H9 (cell line): Measurements from ENCODE around the gene ANK3. TPM values are rescaled to one million over a fixed set of nuclear protein-coding genes. Genes with fewer than 3 reads are reported as not detected.
A peak's percentile ranks its signal among the peaks of the same experiment; 100 is the strongest.

Source experiments
- DNase-seq: peaks from one replicate; pipeline ENCODE4 v3.0.0-alpha.2; 2017
- H2AFZ ChIP-seq: one replicate; pipeline ENCODE4 v1.6.1; 2013; ENCODE audit warnings: mild to moderate bottlenecking, low read length, control low read depth, moderate library complexity
- H2AK5ac ChIP-seq: 2 replicates; pipeline ENCODE4 v1.6.1; 2013; ENCODE audit warnings: low read length, control low read depth, mixed read lengths; ENCODE audit not compliant: insufficient read length
- H2BK120ac ChIP-seq: one replicate; pipeline ENCODE4 v1.6.1; 2013; ENCODE audit warnings: low read depth, mild to moderate bottlenecking, low read length, control low read depth, inconsistent platforms; ENCODE audit not compliant: poor library complexity, severe bottlenecking
- H2BK12ac ChIP-seq: 2 replicates; pipeline ENCODE4 v1.6.1; 2013; ENCODE audit warnings: low read length, control low read depth, mixed read lengths, low read depth; ENCODE audit not compliant: insufficient read length
- H2BK15ac ChIP-seq: 2 replicates; pipeline ENCODE4 v1.6.1; 2013; ENCODE audit warnings: low read depth, low read length, control low read depth
- H2BK20ac ChIP-seq: one replicate; pipeline ENCODE4 v1.6.1; 2013; ENCODE audit warnings: low read depth, mild to moderate bottlenecking, low read length, control low read depth, inconsistent platforms; ENCODE audit not compliant: poor library complexity, severe bottlenecking
- H2BK5ac ChIP-seq: 2 replicates; pipeline ENCODE4 v1.6.1; 2013; ENCODE audit warnings: low read length, control low read depth, mixed read lengths; ENCODE audit not compliant: insufficient read length
- H3K14ac ChIP-seq: 2 replicates; pipeline ENCODE4 v1.6.1; 2013; ENCODE audit warnings: low read length, control low read depth; ENCODE audit not compliant: insufficient read depth
- H3K18ac ChIP-seq: 2 replicates; pipeline ENCODE4 v1.6.1; 2013; ENCODE audit warnings: low read depth, mild to moderate bottlenecking, mixed read lengths, low read length, control low read depth; ENCODE audit not compliant: insufficient read length
- H3K23ac ChIP-seq: 2 replicates; pipeline ENCODE4 v1.6.1; 2013; ENCODE audit warnings: low read length, control low read depth, mixed read lengths, low read depth; ENCODE audit not compliant: insufficient read length
- H3K23me2 ChIP-seq: 2 replicates; pipeline ENCODE4 v1.6.1; 2013; ENCODE audit warnings: low read depth, mild to moderate bottlenecking, mixed read lengths, low read length, control low read depth; ENCODE audit not compliant: insufficient read length, poor library complexity, severe bottlenecking
- H3K27ac ChIP-seq: 2 replicates; pipeline ENCODE4 v1.5.1; 2013; ENCODE audit warnings: low read length, control low read depth, mixed read lengths, low read depth; ENCODE audit not compliant: insufficient read length
- H3K27me3 ChIP-seq: 2 replicates; pipeline ENCODE4 v1.6.1; 2013; ENCODE audit warnings: low read length, control low read depth, inconsistent platforms; ENCODE audit not compliant: insufficient read depth
- H3K4ac ChIP-seq: 2 replicates; pipeline ENCODE4 v1.6.1; 2013; ENCODE audit warnings: low read depth, mild to moderate bottlenecking, control low read depth, inconsistent platforms, low read length, moderate library complexity
- H3K4me1 ChIP-seq: 2 replicates; pipeline ENCODE4 v1.6.1; 2013; ENCODE audit warnings: low read length, control low read depth, inconsistent platforms; ENCODE audit not compliant: insufficient read depth
- H3K4me2 ChIP-seq: 2 replicates; pipeline ENCODE4 v1.6.1; 2013; ENCODE audit warnings: low read length, control low read depth, mixed read lengths; ENCODE audit not compliant: insufficient read length, insufficient read depth
- H3K56ac ChIP-seq: 2 replicates; pipeline ENCODE4 v1.6.1; 2013; ENCODE audit warnings: low read depth, mild to moderate bottlenecking, mixed read lengths, low read length, control low read depth; ENCODE audit not compliant: insufficient read length
- H3K79me1 ChIP-seq: 2 replicates; pipeline ENCODE4 v1.6.1; 2013; ENCODE audit warnings: low read depth, mild to moderate bottlenecking, moderate library complexity, low read length, control low read depth, inconsistent platforms; ENCODE audit not compliant: insufficient read depth, poor library complexity, severe bottlenecking
- H3K79me2 ChIP-seq: 2 replicates; pipeline ENCODE4 v1.6.1; 2013; ENCODE audit warnings: low read length, control low read depth, inconsistent platforms; ENCODE audit not compliant: insufficient read depth
- H3K9ac ChIP-seq: 2 replicates; pipeline ENCODE4 v1.6.1; 2013; ENCODE audit warnings: low read length, control low read depth, mixed read lengths; ENCODE audit not compliant: insufficient read length; ENCODE audit errors: extremely low read depth
- H3K9me3 ChIP-seq: one replicate; pipeline ENCODE4 v1.6.1; 2013; ENCODE audit warnings: low read depth, low read length, inconsistent platforms; ENCODE audit not compliant: control insufficient read depth
- H3T11ph ChIP-seq: one replicate; pipeline ENCODE4 v1.6.1; 2013; ENCODE audit warnings: mild to moderate bottlenecking, low read length, control low read depth, inconsistent platforms
- H4K20me1 ChIP-seq: one replicate; pipeline ENCODE4 v1.6.1; 2013; ENCODE audit not compliant: control insufficient read depth, insufficient read length, insufficient read depth
- H4K5ac ChIP-seq: 2 replicates; pipeline ENCODE4 v1.6.1; 2013; ENCODE audit warnings: low read depth, mild to moderate bottlenecking, mixed read lengths, low read length, control low read depth; ENCODE audit not compliant: insufficient read length
- H4K8ac ChIP-seq: replicated peaks from 2 replicates; pipeline ENCODE4 v1.6.1; 2013; ENCODE audit warnings: low read length, control low read depth, mixed read lengths, low read depth; ENCODE audit not compliant: insufficient read length
- H4K91ac ChIP-seq: 2 replicates; pipeline ENCODE4 v1.6.1; 2013; ENCODE audit warnings: low read depth, mild to moderate bottlenecking, moderate library complexity, mixed read lengths, low read length, control low read depth; ENCODE audit not compliant: insufficient read length
- H3K27ac Mint-ChIP-seq, 3 experiments: 2 replicates in 2 of 3; 3 replicates in 1 of 3; pipeline ENCODE4 v1.8.0; 2020 to 2021; ENCODE audit warnings: mixed read lengths in 3 of 3, mild to moderate bottlenecking in 1 of 3, moderate library complexity in 1 of 3
- H3K27me3 Mint-ChIP-seq: 2 replicates; pipeline ENCODE4 v1.8.0; 2021; ENCODE audit warnings: low read depth, mild to moderate bottlenecking, moderate library complexity, mixed read lengths
- H3K36me3 Mint-ChIP-seq, 3 experiments: 2 replicates in 2 of 3; 3 replicates in 1 of 3; pipeline ENCODE4 v1.8.0; 2020 to 2021; ENCODE audit warnings: low read depth in 3 of 3, mixed read lengths in 3 of 3; ENCODE audit not compliant: insufficient read depth in 1 of 3
- H3K4me1 Mint-ChIP-seq, 2 experiments: 2 replicates each; pipeline ENCODE4 v1.8.0; 2020; ENCODE audit warnings: mixed read lengths in 2 of 2
- H3K4me3 Mint-ChIP-seq, 2 experiments: 2 replicates in 1 of 2; 3 replicates in 1 of 2; pipeline ENCODE4 v1.8.0; 2020 to 2021; ENCODE audit warnings: mild to moderate bottlenecking in 2 of 2, mixed read lengths in 2 of 2, moderate library complexity in 1 of 2
- H3K9me3 Mint-ChIP-seq, 2 experiments: 2 replicates in 1 of 2; 3 replicates in 1 of 2; pipeline ENCODE4 v1.8.0; 2020; ENCODE audit warnings: mild to moderate bottlenecking in 2 of 2, mixed read lengths in 2 of 2, moderate library complexity in 1 of 2
- WGBS: extraction: QIAGEN DNeasy Blood & Tissue Kit; methylation state at CpG from one replicate; pipeline ENCODE4 v1.1.7; 2013; ENCODE audit warnings: missing lambda C conversion rate, low lambda C conversion rate, mixed read lengths; ENCODE audit not compliant: insufficient read length; ENCODE audit errors: extremely low coverage; 5-methylcytosine and 5-hydroxymethylcytosine counted together
- total RNA-seq: library from RNA; stranded (reverse); gene quantifications from 2 replicates; pipeline ENCODE4 v1.2.1, GENCODE V29; 2021
- TF ChIP-seq, protein P1 (sequence below): fragments of 200-600 bp; sonication (generic); conservative IDR thresholded peaks from 3 replicates; pipeline ENCODE4 v1.8.0; 2021; ENCODE audit warnings: antibody characterized with exemption, mild to moderate bottlenecking

Gene ANK3
- total RNA-seq, 1 experiment from 2014 or later = 59.6 TPM

DNA sequence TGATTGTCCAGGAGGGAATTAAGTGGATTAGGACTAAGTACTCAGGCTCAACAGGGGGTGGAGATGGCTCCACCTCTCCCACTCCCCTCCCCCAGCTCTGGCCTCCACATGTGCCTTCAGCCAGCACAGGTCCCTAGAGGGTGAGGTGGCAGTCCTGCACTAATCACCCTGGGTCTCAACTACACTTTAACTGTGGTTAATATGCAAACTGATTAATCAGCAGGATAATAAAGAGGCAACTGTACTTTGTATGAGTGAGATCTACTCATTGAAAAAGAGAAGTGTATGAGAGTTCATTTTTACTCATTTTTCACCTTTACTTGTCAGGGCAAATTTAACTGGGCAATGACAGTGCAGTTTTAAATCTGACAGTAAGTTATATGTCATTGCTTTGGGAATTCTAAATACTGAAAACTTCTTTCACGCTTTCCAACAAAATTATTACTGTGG, 259.5 kb downstream of the ANK3 start:
- Histone ChIP-seq H4K91ac (no peak overlapping the region), H2BK5ac (no peak overlapping the region), H2BK120ac (no peak overlapping the region), H4K8ac (no peak overlapping the region), H2AK5ac (no peak overlapping the region), H3K14ac (no peak overlapping the region), H3K23me2 (no peaks in the 10 kb centered on the region), H3T11ph (no peak overlapping the region), H3K18ac (no peak overlapping the region), H4K5ac (no peak overlapping the region), H3K27me3 (no peaks in the 10 kb centered on the region), H3K4me1 (no peaks in the 10 kb centered on the region), H3K9me3 (no peaks in the 10 kb centered on the region), H3K79me2 (no peaks in the 10 kb centered on the region), H3K56ac (no peak overlapping the region), H3K9ac (no peak overlapping the region), H2BK12ac (no peak overlapping the region), H2AFZ (no peak overlapping the region), H2BK15ac (no peak overlapping the region), H3K27ac (no peak overlapping the region), H4K20me1 (no peaks in the 10 kb centered on the region), H3K4ac (no peak overlapping the region), H2BK20ac (no peak overlapping the region), H3K79me1 (no peaks in the 10 kb centered on the region), H3K4me2 (no peak overlapping the region), H3K23ac (no peak overlapping the region)
- TF ChIP-seq, protein P1, sequence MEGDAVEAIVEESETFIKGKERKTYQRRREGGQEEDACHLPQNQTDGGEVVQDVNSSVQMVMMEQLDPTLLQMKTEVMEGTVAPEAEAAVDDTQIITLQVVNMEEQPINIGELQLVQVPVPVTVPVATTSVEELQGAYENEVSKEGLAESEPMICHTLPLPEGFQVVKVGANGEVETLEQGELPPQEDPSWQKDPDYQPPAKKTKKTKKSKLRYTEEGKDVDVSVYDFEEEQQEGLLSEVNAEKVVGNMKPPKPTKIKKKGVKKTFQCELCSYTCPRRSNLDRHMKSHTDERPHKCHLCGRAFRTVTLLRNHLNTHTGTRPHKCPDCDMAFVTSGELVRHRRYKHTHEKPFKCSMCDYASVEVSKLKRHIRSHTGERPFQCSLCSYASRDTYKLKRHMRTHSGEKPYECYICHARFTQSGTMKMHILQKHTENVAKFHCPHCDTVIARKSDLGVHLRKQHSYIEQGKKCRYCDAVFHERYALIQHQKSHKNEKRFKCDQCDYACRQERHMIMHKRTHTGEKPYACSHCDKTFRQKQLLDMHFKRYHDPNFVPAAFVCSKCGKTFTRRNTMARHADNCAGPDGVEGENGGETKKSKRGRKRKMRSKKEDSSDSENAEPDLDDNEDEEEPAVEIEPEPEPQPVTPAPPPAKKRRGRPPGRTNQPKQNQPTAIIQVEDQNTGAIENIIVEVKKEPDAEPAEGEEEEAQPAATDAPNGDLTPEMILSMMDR = no peak
- Mint-ChIP-seq H3K4me3 (no peak overlapping the region), H3K36me3 (peaks cover 0 to 19% (median 14%) of the 10 kb centered on the region in 3 experiments; a peak in 4 of 7 replicates), H3K27me3 (no peaks in the 10 kb centered on the region), H3K27ac (peak overlapping the region in 2 of 3 experiments; percentile 87 to 94; a peak in 4 of 7 replicates), H3K9me3 (no peaks in the 10 kb centered on the region), H3K4me1 (peaks cover 16 to 18% of the 10 kb centered on the region in 2 experiments)
- peak; percentile 61 for DNase-seq
- no CpG with 5 or more reads among the region's 1 CpG for WGBS
